ENCODE data around the gene PRRT3. TPM values are rescaled to one million over a fixed set of nuclear protein-coding genes. Genes with fewer than 3 reads are reported as not detected.

PRRT3 gene
- total and polyA plus RNA-seq, 2 experiments from 2014 or later = 4.3 to 6.9 TPM

DNA sequence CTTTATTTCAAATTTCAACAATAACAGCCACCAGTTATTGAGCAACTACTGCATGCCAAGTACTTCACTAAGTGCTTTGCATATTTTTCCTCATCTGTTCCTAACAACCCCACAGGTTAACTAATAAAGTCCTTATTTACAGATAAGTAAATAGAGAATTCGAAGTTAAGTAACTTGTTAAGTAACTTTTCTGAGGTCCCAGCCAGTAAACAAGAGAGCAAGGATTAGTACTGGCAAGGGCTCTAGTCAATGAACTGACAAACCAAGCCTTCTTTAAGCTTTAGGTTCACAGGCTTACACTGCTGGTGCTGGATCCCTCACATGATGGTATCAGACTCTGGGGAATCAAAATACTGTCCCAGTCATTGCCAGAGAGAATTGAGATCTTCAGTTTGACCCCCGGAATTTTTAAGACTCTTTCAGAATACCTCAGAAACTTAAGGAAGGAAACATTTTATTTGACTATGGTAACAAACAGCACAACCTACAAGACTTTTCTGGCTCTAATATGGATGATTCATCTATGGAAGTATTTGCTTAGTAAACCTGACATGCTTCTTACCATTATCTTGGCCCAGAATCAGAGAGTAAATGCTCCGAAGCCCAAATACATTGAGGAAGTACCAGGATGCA is 17.9 kb upstream of the PRRT3 start:
- peaks cover 55% of the 10 kb centered on the region for H3K36me3 Mint-ChIP-seq (ENCODE audit: low read depth)
- H3K4me1 Mint-ChIP-seq = no peaks in the 10 kb centered on the region
- H3K27ac Mint-ChIP-seq = no peak overlapping the region
- no peaks in the 10 kb centered on the region for H3K27me3 Mint-ChIP-seq (ENCODE audit: insufficient read depth, low read depth, poor library complexity)
- DNase-seq (ENCODE audit: low spot score) (no peak), ATAC-seq (no peak)
- TF ChIP-seq CREB1 (CRISPR knock-in tag; IDR thresholded peaks at IDR 0.05; ENCODE audit: low read depth) (no peak), ZNF114 (CRISPR knock-in tag; IDR thresholded peaks at IDR 0.05) (no peak), EZH2 (IDR thresholded peaks at IDR 0.05; ENCODE audit: low read depth, unreplicated experiment) (no peak), NANOG (IDR thresholded peaks at IDR 0.05; ENCODE audit: borderline replicate concordance) (no peak), ZNF331 (CRISPR knock-in tag; IDR thresholded peaks at IDR 0.05; ENCODE audit: low read depth) (no peak), JUNB (IDR thresholded peaks at IDR 0.05; ENCODE audit: unreplicated experiment) (no peak), ETS1 (IDR thresholded peaks at IDR 0.05) (no peak), EZH2phosphoT487 (IDR thresholded peaks at IDR 0.05; ENCODE audit: unreplicated experiment) (no peak), POLR2AphosphoS5 (IDR thresholded peaks at IDR 0.05; ENCODE audit: low read depth) (no peak), STAT1 (IDR thresholded peaks at IDR 0.05; ENCODE audit: unreplicated experiment) (no peak)
- TF ChIP-seq, protein P1, sequence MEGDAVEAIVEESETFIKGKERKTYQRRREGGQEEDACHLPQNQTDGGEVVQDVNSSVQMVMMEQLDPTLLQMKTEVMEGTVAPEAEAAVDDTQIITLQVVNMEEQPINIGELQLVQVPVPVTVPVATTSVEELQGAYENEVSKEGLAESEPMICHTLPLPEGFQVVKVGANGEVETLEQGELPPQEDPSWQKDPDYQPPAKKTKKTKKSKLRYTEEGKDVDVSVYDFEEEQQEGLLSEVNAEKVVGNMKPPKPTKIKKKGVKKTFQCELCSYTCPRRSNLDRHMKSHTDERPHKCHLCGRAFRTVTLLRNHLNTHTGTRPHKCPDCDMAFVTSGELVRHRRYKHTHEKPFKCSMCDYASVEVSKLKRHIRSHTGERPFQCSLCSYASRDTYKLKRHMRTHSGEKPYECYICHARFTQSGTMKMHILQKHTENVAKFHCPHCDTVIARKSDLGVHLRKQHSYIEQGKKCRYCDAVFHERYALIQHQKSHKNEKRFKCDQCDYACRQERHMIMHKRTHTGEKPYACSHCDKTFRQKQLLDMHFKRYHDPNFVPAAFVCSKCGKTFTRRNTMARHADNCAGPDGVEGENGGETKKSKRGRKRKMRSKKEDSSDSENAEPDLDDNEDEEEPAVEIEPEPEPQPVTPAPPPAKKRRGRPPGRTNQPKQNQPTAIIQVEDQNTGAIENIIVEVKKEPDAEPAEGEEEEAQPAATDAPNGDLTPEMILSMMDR (conservative IDR thresholded peaks at IDR 0.05; ENCODE audit: low read depth in 2 of 2) = no peak
- TF ChIP-seq, protein P2, sequence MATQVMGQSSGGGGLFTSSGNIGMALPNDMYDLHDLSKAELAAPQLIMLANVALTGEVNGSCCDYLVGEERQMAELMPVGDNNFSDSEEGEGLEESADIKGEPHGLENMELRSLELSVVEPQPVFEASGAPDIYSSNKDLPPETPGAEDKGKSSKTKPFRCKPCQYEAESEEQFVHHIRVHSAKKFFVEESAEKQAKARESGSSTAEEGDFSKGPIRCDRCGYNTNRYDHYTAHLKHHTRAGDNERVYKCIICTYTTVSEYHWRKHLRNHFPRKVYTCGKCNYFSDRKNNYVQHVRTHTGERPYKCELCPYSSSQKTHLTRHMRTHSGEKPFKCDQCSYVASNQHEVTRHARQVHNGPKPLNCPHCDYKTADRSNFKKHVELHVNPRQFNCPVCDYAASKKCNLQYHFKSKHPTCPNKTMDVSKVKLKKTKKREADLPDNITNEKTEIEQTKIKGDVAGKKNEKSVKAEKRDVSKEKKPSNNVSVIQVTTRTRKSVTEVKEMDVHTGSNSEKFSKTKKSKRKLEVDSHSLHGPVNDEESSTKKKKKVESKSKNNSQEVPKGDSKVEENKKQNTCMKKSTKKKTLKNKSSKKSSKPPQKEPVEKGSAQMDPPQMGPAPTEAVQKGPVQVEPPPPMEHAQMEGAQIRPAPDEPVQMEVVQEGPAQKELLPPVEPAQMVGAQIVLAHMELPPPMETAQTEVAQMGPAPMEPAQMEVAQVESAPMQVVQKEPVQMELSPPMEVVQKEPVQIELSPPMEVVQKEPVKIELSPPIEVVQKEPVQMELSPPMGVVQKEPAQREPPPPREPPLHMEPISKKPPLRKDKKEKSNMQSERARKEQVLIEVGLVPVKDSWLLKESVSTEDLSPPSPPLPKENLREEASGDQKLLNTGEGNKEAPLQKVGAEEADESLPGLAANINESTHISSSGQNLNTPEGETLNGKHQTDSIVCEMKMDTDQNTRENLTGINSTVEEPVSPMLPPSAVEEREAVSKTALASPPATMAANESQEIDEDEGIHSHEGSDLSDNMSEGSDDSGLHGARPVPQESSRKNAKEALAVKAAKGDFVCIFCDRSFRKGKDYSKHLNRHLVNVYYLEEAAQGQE (IDR thresholded peaks at IDR 0.05; ENCODE audit: unreplicated experiment) = no peak
- TF ChIP-seq, protein P3, sequence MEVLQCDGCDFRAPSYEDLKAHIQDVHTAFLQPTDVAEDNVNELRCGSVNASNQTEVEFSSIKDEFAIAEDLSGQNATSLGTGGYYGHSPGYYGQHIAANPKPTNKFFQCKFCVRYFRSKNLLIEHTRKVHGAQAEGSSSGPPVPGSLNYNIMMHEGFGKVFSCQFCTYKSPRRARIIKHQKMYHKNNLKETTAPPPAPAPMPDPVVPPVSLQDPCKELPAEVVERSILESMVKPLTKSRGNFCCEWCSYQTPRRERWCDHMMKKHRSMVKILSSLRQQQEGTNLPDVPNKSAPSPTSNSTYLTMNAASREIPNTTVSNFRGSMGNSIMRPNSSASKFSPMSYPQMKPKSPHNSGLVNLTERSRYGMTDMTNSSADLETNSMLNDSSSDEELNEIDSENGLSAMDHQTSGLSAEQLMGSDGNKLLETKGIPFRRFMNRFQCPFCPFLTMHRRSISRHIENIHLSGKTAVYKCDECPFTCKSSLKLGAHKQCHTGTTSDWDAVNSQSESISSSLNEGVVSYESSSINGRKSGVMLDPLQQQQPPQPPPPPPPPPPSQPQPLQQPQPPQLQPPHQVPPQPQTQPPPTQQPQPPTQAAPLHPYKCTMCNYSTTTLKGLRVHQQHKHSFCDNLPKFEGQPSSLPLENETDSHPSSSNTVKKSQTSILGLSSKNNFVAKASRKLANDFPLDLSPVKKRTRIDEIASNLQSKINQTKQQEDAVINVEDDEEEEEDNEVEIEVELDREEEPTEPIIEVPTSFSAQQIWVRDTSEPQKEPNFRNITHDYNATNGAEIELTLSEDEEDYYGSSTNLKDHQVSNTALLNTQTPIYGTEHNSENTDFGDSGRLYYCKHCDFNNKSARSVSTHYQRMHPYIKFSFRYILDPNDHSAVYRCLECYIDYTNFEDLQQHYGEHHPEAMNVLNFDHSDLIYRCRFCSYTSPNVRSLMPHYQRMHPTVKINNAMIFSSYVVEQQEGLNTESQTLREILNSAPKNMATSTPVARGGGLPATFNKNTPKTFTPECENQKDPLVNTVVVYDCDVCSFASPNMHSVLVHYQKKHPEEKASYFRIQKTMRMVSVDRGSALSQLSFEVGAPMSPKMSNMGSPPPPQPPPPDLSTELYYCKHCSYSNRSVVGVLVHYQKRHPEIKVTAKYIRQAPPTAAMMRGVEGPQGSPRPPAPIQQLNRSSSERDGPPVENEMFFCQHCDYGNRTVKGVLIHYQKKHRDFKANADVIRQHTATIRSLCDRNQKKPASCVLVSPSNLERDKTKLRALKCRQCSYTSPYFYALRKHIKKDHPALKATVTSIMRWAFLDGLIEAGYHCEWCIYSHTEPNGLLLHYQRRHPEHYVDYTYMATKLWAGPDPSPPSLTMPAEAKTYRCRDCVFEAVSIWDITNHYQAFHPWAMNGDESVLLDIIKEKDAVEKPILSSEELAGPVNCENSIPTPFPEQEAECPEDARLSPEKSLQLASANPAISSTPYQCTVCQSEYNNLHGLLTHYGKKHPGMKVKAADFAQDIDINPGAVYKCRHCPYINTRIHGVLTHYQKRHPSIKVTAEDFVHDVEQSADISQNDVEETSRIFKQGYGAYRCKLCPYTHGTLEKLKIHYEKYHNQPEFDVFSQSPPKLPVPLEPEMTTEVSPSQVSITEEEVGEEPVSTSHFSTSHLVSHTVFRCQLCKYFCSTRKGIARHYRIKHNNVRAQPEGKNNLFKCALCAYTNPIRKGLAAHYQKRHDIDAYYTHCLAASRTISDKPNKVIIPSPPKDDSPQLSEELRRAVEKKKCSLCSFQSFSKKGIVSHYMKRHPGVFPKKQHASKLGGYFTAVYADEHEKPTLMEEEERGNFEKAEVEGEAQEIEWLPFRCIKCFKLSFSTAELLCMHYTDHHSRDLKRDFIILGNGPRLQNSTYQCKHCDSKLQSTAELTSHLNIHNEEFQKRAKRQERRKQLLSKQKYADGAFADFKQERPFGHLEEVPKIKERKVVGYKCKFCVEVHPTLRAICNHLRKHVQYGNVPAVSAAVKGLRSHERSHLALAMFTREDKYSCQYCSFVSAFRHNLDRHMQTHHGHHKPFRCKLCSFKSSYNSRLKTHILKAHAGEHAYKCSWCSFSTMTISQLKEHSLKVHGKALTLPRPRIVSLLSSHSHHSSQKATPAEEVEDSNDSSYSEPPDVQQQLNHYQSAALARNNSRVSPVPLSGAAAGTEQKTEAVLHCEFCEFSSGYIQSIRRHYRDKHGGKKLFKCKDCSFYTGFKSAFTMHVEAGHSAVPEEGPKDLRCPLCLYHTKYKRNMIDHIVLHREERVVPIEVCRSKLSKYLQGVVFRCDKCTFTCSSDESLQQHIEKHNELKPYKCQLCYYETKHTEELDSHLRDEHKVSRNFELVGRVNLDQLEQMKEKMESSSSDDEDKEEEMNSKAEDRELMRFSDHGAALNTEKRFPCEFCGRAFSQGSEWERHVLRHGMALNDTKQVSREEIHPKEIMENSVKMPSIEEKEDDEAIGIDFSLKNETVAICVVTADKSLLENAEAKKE (CRISPR knock-in tag; IDR thresholded peaks at IDR 0.05) = no peak
- H3K4me3 Mint-ChIP-seq = no peak overlapping the region
- Histone ChIP-seq H4K20me1 (replicated peaks; ENCODE audit: insufficient read depth) (0 out of 2 replicates have a peak, but pooled peaks cover 4% of the 10 kb centered on the region), H3F3A (replicated peaks; ENCODE audit: low read depth) (no peaks in the 10 kb centered on the region), H3K27ac (ENCODE audit: low read depth) (no peak overlapping the region), H3K79me2 (replicated peaks; ENCODE audit: insufficient read depth) (no peaks in the 10 kb centered on the region), H3K36me3 (ENCODE audit: insufficient read depth) (peaks cover 19% of the 10 kb centered on the region), H3K4me1 (ENCODE audit: insufficient read depth) (no peaks in the 10 kb centered on the region), H3K27me3 (ENCODE audit: insufficient read depth) (no peaks in the 10 kb centered on the region), H3K9me2 (ENCODE audit: insufficient read depth) (0 out of 2 replicates have a peak, but pooled peaks cover 3% of the 10 kb centered on the region), H3K4me3 (no peak overlapping the region), H3K4me2 (no peak overlapping the region), H2AFZ (no peak overlapping the region)
- H3K9me3 Mint-ChIP-seq = no peaks in the 10 kb centered on the region
